Naive B cell (primary cell): ENCODE measurements around the gene CFAP92. TPM values are rescaled to one million over a fixed set of nuclear protein-coding genes. Genes with fewer than 3 reads are reported as not detected.
"Not testable (repeated sequence)": the region's sequence is repeated elsewhere in the genome, so short reads cannot be mapped to it uniquely, and the experiment has no call there.

Experiments used
- ATAC-seq, 2 donors: fragments of 150-1000 bp; cut with Tn5 transposase; 2 replicates each; pipeline ENCODE4 v1.10.0; 2021; ENCODE audit warnings: low read depth in 2 of 2, mild to moderate bottlenecking in 2 of 2, moderate library complexity in 2 of 2
- DNase-seq: peaks from one replicate; pipeline ENCODE4 v3.0.0; 2022
- H3K27ac Mint-ChIP-seq, 6 donors: one replicate each; pipeline ENCODE4 v1.8.0; 2020 to 2022; ENCODE audit warnings: mild to moderate bottlenecking in 6 of 6, mixed read lengths in 6 of 6, moderate library complexity in 5 of 6, inconsistent platforms in 2 of 6
- H3K27me3 Mint-ChIP-seq, 3 donors: one replicate each; pipeline ENCODE4 v1.8.0; 2021 to 2022; ENCODE audit warnings: mixed read lengths in 3 of 3, mild to moderate bottlenecking in 1 of 3
- H3K36me3 Mint-ChIP-seq, 2 donors: one replicate each; pipeline ENCODE4 v1.8.0; 2020 to 2022; ENCODE audit warnings: mixed read lengths in 2 of 2, inconsistent platforms in 1 of 2, mild to moderate bottlenecking in 1 of 2
- H3K4me1 Mint-ChIP-seq, 3 donors: one replicate each; pipeline ENCODE4 v1.8.0; 2020 to 2022; ENCODE audit warnings: mixed read lengths in 3 of 3, inconsistent platforms in 1 of 3, mild to moderate bottlenecking in 1 of 3, moderate library complexity in 1 of 3
- H3K4me3 Mint-ChIP-seq, 8 donors: one replicate each; pipeline ENCODE4 v1.8.0; 2020 to 2022; ENCODE audit warnings: mild to moderate bottlenecking in 8 of 8, mixed read lengths in 8 of 8, moderate library complexity in 8 of 8, inconsistent platforms in 2 of 8
- H3K9me3 Mint-ChIP-seq, 7 donors: one replicate each; pipeline ENCODE4 v1.8.0; 2020 to 2022; ENCODE audit warnings: mixed read lengths in 7 of 7, mild to moderate bottlenecking in 5 of 7, inconsistent platforms in 2 of 7, moderate library complexity in 1 of 7
- polyA plus RNA-seq, 6 donors: library from polyadenylated mRNA; unstranded; fragments of 300-500 nt; fragmentation: Illumina TruSeq; gene quantifications; one replicate each; pipeline ENCODE4 v1.2.3, GENCODE V29; 2021; ENCODE audit warnings: low read depth in 6 of 6

Gene CFAP92
- polyA plus RNA-seq, 6 donors from 2014 or later: not detected

- Mint-ChIP-seq H3K4me1 (no peaks in the 10 kb centered on the region), H3K9me3 (no peaks in the 10 kb centered on the region), H3K27ac (no peak overlapping the region), H3K36me3 (peaks cover 14 to 24% of the 10 kb centered on the region in 2 donors), H3K4me3 (no peak overlapping the region), H3K27me3 (no peaks in the 10 kb centered on the region)
- ATAC-seq (no peak), DNase-seq (no peak)
These were observed 97.8 kb downstream of the CFAP92 start for GRCh38 chr3:128895843-128896697.

- H3K36me3 Mint-ChIP-seq: no peaks in the 10 kb centered on the region
- H3K4me3 Mint-ChIP-seq: no peak overlapping the region
- no peaks in the 10 kb centered on the region for H3K27me3 Mint-ChIP-seq
- ATAC-seq (no peak), DNase-seq (no peak)
- no peaks in the 10 kb centered on the region for H3K4me1 Mint-ChIP-seq
- peak overlapping the region in 1 of 6 donors; percentile 1 for H3K27ac Mint-ChIP-seq
- no peaks in the 10 kb centered on the region for H3K9me3 Mint-ChIP-seq
These were observed 104.6 kb downstream of the CFAP92 start for GRCh38 chr3:128889139-128889894.

GRCh38 chr3:128884992-128885391 lies 108.9 kb downstream of the CFAP92 start:
- H3K27ac Mint-ChIP-seq: no peak overlapping the region

GRCh38 chr3:128882719-128883118 lies 111.2 kb downstream of the CFAP92 start:
- Mint-ChIP-seq H3K27me3 (no peaks in the 10 kb centered on the region), H3K4me3 (peak overlapping the region in 1 of 8 donors; percentile 90), H3K36me3 (no peaks in the 10 kb centered on the region), H3K9me3 (no peaks in the 10 kb centered on the region), H3K27ac (peak overlapping the region in 2 of 6 donors; percentile 11 to 57), H3K4me1 (peaks cover 30 to 52% (median 50%) of the 10 kb centered on the region in 3 donors)
- ATAC-seq (no peak), DNase-seq (no peak)

More at GRCh38 chr3:128884992-128885391, 108.9 kb downstream of the CFAP92 start:
- peaks cover 19 to 33% (median 31%) of the 10 kb centered on the region in 3 donors for H3K4me1 Mint-ChIP-seq
- H3K9me3 Mint-ChIP-seq: no peaks in the 10 kb centered on the region
- no peak overlapping the region for H3K4me3 Mint-ChIP-seq
- no peaks in the 10 kb centered on the region for H3K27me3 Mint-ChIP-seq
- no peaks in the 10 kb centered on the region for H3K36me3 Mint-ChIP-seq
- DNase-seq (no peak), ATAC-seq (no peak)

GRCh38 chr3:128881576-128881975 lies 112.3 kb downstream of the CFAP92 start:
- DNase-seq: no peak
- no peaks in the 10 kb centered on the region for H3K36me3 Mint-ChIP-seq
- peak overlapping the region in 6 of 8 donors; percentile 29 to 90 (median 69) for H3K4me3 Mint-ChIP-seq
- ATAC-seq: no peak
- H3K27ac Mint-ChIP-seq: peak overlapping the region in 4 of 6 donors; percentile 18 to 97 (median 76)
- H3K27me3 Mint-ChIP-seq: no peaks in the 10 kb centered on the region
- peaks cover 32 to 55% (median 53%) of the 10 kb centered on the region in 3 donors for H3K4me1 Mint-ChIP-seq
- H3K9me3 Mint-ChIP-seq: no peaks in the 10 kb centered on the region

- not testable (repeated sequence) for ATAC-seq, DNase-seq, H3K36me3 Mint-ChIP-seq, H3K27me3 Mint-ChIP-seq, H3K9me3 Mint-ChIP-seq
- H3K27ac Mint-ChIP-seq: peak overlapping the region; percentile 93 to 99 (median 98)
- peaks cover 32 to 60% (median 53%) of the 10 kb centered on the region in 3 donors for H3K4me1 Mint-ChIP-seq
- H3K4me3 Mint-ChIP-seq: peak overlapping the region; percentile 80 to 98 (median 92)
These were observed 113.4 kb downstream of the CFAP92 start for GRCh38 chr3:128880455-128880854.

GRCh38 chr3:128879991-128880390 lies 113.9 kb downstream of the CFAP92 start:
- H3K9me3 Mint-ChIP-seq: no peaks in the 10 kb centered on the region
- H3K4me1 Mint-ChIP-seq: peaks cover 32 to 65% (median 53%) of the 10 kb centered on the region in 3 donors
- peak overlapping the region; percentile 80 to 98 (median 92) for H3K4me3 Mint-ChIP-seq
- ATAC-seq (no peak), DNase-seq (peak; percentile 2)
- peak overlapping the region; percentile 93 to 99 (median 98) for H3K27ac Mint-ChIP-seq
- H3K27me3 Mint-ChIP-seq: no peaks in the 10 kb centered on the region
- H3K36me3 Mint-ChIP-seq: no peaks in the 10 kb centered on the region

GRCh38 chr3:128879125-128879969 lies 114.5 kb downstream of the CFAP92 start, which contains the start of gene ACAD9:
Gene ACAD9 (plus strand): TSS chr3:128879620. CDS start chr3:128879692, 72 bp downstream.
- peaks cover 32 to 65% (median 53%) of the 10 kb centered on the region in 3 donors for H3K4me1 Mint-ChIP-seq
- peak; percentile 97 for DNase-seq
- peak within 1 kb of the TSS; percentile 93 to 99 (median 98) for H3K27ac Mint-ChIP-seq
- no peaks in the 10 kb centered on the region for H3K27me3 Mint-ChIP-seq
- ATAC-seq: peak; percentile 95
- H3K4me3 Mint-ChIP-seq: peak within 1 kb of the TSS; percentile 80 to 98 (median 92)
- no peaks in the 10 kb centered on the region for H3K36me3 Mint-ChIP-seq
- no peaks in the 10 kb centered on the region for H3K9me3 Mint-ChIP-seq

- Mint-ChIP-seq H3K9me3 (no peaks in the 10 kb centered on the region), H3K36me3 (no peaks in the 10 kb centered on the region), H3K4me1 (peaks cover 27 to 60% (median 48%) of the 10 kb centered on the region in 3 donors), H3K27me3 (no peaks in the 10 kb centered on the region), H3K27ac (peak overlapping the region; percentile 93 to 99 (median 98)), H3K4me3 (peak overlapping the region; percentile 80 to 98 (median 92))
- ATAC-seq (peak; percentile 22 to 34), DNase-seq (no peak)
These were observed 115.2 kb downstream of the CFAP92 start for GRCh38 chr3:128878556-128879124.

- no peaks in the 10 kb centered on the region for H3K27me3 Mint-ChIP-seq
- H3K9me3 Mint-ChIP-seq: no peaks in the 10 kb centered on the region
- H3K4me3 Mint-ChIP-seq: peak overlapping the region; percentile 67 to 98 (median 91)
- ATAC-seq (no peak), DNase-seq (no peak)
- H3K4me1 Mint-ChIP-seq: peaks cover 25 to 60% (median 44%) of the 10 kb centered on the region in 3 donors
- H3K27ac Mint-ChIP-seq: peak overlapping the region; percentile 88 to 99 (median 96)
- no peaks in the 10 kb centered on the region for H3K36me3 Mint-ChIP-seq
These were observed 115.8 kb downstream of the CFAP92 start for GRCh38 chr3:128878011-128878457.

- H3K36me3 Mint-ChIP-seq: no peaks in the 10 kb centered on the region
- DNase-seq (peak; percentile 14), ATAC-seq (peak; percentile 14 to 19)
- no peaks in the 10 kb centered on the region for H3K27me3 Mint-ChIP-seq
- H3K9me3 Mint-ChIP-seq: no peaks in the 10 kb centered on the region
- peaks cover 16 to 40% (median 24%) of the 10 kb centered on the region in 3 donors for H3K4me1 Mint-ChIP-seq
- H3K27ac Mint-ChIP-seq: peak overlapping the region in 1 of 6 donors; percentile 59
- peak overlapping the region in 2 of 8 donors; percentile 25 to 62 for H3K4me3 Mint-ChIP-seq
These were observed 118.2 kb downstream of the CFAP92 start for GRCh38 chr3:128875556-128876120.
